Naive B cell (primary cell): ENCODE results near the gene STEAP4. TPM values are rescaled to one million over a fixed set of nuclear protein-coding genes. Genes with fewer than 3 reads are reported as not detected.

ENCODE experiments used
- polyA plus RNA-seq, 6 donors: library from polyadenylated mRNA; unstranded; fragments of 300-500 nt; fragmentation: Illumina TruSeq; gene quantifications; one replicate each; pipeline ENCODE4 v1.2.3, GENCODE V29; 2021; ENCODE audit warnings: low read depth in 6 of 6

The STEAP4 gene
- polyA plus RNA-seq, 6 donors from 2014 or later = 0.13 to 0.21 (median 0.13) TPM; not detected in 3

Other genes with a start within 250 kb of the STEAP4 start
- gene SRI, start 86.9 kb downstream of the STEAP4 start, polyA plus RNA-seq = 100 to 1,000 TPM; 194 to 265 (median 222) TPM